ENCODE data around the gene IKZF3. TPM values are rescaled to one million over a fixed set of nuclear protein-coding genes. Genes with fewer than 3 reads are reported as not detected.

The IKZF3 gene
- polyA plus RNA-seq, 1 donor (not counting 4 experiments of a cell fraction or from before 2014, with no cell fraction given), result not detected

- DNase-seq (ENCODE audit: low read depth, low spot score), result no peak
- no peak for FAIRE-seq
- Histone ChIP-seq H2AFZ (ENCODE audit: control insufficient read depth, low read length) (peak overlapping the region; percentile 92), H3K9ac (ENCODE audit: control insufficient read depth, extremely low read depth, insufficient read depth, low read length) (peak overlapping the region; percentile 48), H3K4me1 (ENCODE audit: control insufficient read depth, extremely low read depth, insufficient read depth, low read length) (peaks cover 30% of the 10 kb centered on the region), H3K27me3 (ENCODE audit: control insufficient read depth, extremely low read depth, insufficient read depth, low read length) (no peaks in the 10 kb centered on the region), H3K79me2 (ENCODE audit: control insufficient read depth, insufficient read depth, low read length) (no peaks in the 10 kb centered on the region), H3K4me3 (ENCODE audit: control insufficient read depth in 2 of 3, extremely low read depth in 1 of 3, insufficient read depth in 2 of 3, low read depth in 1 of 3, low read length in 3 of 3) (peak overlapping the region in 2 of 3 experiments; percentile 27 to 47), H3K4me2 (ENCODE audit: control insufficient read depth, extremely low read depth, insufficient read depth, low read depth, low read length) (peak overlapping the region; percentile 91), H3K9me3 (ENCODE audit: control insufficient read depth, low read depth, low read length) (no peaks in the 10 kb centered on the region), H3K36me3 (ENCODE audit: control insufficient read depth in 2 of 2, extremely low read depth in 1 of 2, insufficient read depth in 2 of 2, low read length in 2 of 2) (no peaks in the 10 kb centered on the region), H4K20me1 (ENCODE audit: control insufficient read depth, extremely low read depth, insufficient read depth, low read length) (no peaks in the 10 kb centered on the region), H3K9me1 (ENCODE audit: control insufficient read depth, extremely low read depth, insufficient read depth, low read length) (no peaks in the 10 kb centered on the region), H3K27ac (ENCODE audit: control insufficient read depth, insufficient read depth, low read length) (peak overlapping the region; percentile 91)
- dilution Hi-C loops (cut with MboI; ENCODE audit: extremely low pct_ligation_motif_present, low sequenced_read_pairs), result no loop called here
- TF ChIP-seq CTCF (optimal IDR thresholded peaks at IDR 0.05 in 1 of 3, IDR thresholded peaks at IDR 0.05 in 1 of 3, conservative IDR thresholded peaks at IDR 0.05 in 1 of 3; ENCODE audit: extremely low read depth in 1 of 3, insufficient read depth in 2 of 3, low read length in 3 of 3) (no peak), EZH2 (IDR thresholded peaks at IDR 0.05; ENCODE audit: low read length) (no peak)
Measured at GRCh38 chr17:39782481-39782880, 81.6 kb downstream of the IKZF3 start.

DNA sequence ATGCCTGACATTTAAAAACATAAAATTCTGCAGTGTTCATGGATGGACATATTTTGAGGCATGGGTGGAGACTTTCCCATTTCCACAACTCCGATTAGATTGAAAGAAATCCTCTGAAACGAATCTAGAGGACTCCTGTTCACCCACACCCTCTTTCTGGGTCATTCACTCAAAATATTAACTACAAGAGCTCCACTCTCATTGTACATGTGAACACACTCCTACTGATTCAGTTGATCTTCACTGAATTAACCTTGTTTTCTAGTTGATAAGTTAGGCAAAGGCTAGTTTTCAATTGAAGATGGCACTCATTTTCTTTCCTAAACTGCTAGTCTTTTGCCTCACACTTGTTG lies 82.3 kb downstream of the IKZF3 start:
- no peak for DNase-seq (ENCODE audit: low read depth, low spot score)
- Histone ChIP-seq H3K4me3 (ENCODE audit: control insufficient read depth in 2 of 3, extremely low read depth in 1 of 3, insufficient read depth in 2 of 3, low read depth in 1 of 3, low read length in 3 of 3) (peak overlapping the region in 2 of 3 experiments; percentile 27 to 47), H3K4me2 (ENCODE audit: control insufficient read depth, extremely low read depth, insufficient read depth, low read depth, low read length) (peak overlapping the region; percentile 91), H3K36me3 (ENCODE audit: control insufficient read depth in 2 of 2, extremely low read depth in 1 of 2, insufficient read depth in 2 of 2, low read length in 2 of 2) (no peaks in the 10 kb centered on the region), H2AFZ (ENCODE audit: control insufficient read depth, low read length) (peak overlapping the region; percentile 92), H3K27ac (ENCODE audit: control insufficient read depth, insufficient read depth, low read length) (peak overlapping the region; percentile 91), H3K9me3 (ENCODE audit: control insufficient read depth, low read depth, low read length) (no peaks in the 10 kb centered on the region), H3K9me1 (ENCODE audit: control insufficient read depth, extremely low read depth, insufficient read depth, low read length) (no peaks in the 10 kb centered on the region), H3K79me2 (ENCODE audit: control insufficient read depth, insufficient read depth, low read length) (no peaks in the 10 kb centered on the region), H3K9ac (ENCODE audit: control insufficient read depth, extremely low read depth, insufficient read depth, low read length) (peak overlapping the region; percentile 48), H3K27me3 (ENCODE audit: control insufficient read depth, extremely low read depth, insufficient read depth, low read length) (no peaks in the 10 kb centered on the region), H4K20me1 (ENCODE audit: control insufficient read depth, extremely low read depth, insufficient read depth, low read length) (no peaks in the 10 kb centered on the region), H3K4me1 (ENCODE audit: control insufficient read depth, extremely low read depth, insufficient read depth, low read length) (peaks cover 25% of the 10 kb centered on the region)
- TF ChIP-seq CTCF (optimal IDR thresholded peaks at IDR 0.05 in 1 of 3, IDR thresholded peaks at IDR 0.05 in 1 of 3, conservative IDR thresholded peaks at IDR 0.05 in 1 of 3; ENCODE audit: extremely low read depth in 1 of 3, insufficient read depth in 2 of 3, low read length in 3 of 3) (no peak), EZH2 (IDR thresholded peaks at IDR 0.05; ENCODE audit: low read length) (no peak)
- dilution Hi-C loops (cut with MboI; ENCODE audit: extremely low pct_ligation_motif_present, low sequenced_read_pairs), result no loop called here
- no peak for FAIRE-seq

All from keratinocyte (primary cell).